GM18951 (cell line): ENCODE measurements around the gene R3HDM1.

Source experiments
- POLR2A ChIP-seq: IDR thresholded peaks from 4 replicates; pipeline ENCODE4 v1.6.1; 2011; ENCODE audit warnings: mild to moderate bottlenecking; ENCODE audit not compliant: insufficient read length, insufficient read depth; ENCODE audit errors: extremely low read depth
- in situ Hi-C: fragments of 300-500 bp; cut with MboI; formaldehyde crosslinking; loops from one replicate; pipeline ENCODE4 v1.12.0; 2022; ENCODE audit warnings: low sequenced_read_pairs, mixed read lengths, inconsistent platforms; ENCODE audit not compliant: unreplicated experiment

The R3HDM1 gene

DNA sequence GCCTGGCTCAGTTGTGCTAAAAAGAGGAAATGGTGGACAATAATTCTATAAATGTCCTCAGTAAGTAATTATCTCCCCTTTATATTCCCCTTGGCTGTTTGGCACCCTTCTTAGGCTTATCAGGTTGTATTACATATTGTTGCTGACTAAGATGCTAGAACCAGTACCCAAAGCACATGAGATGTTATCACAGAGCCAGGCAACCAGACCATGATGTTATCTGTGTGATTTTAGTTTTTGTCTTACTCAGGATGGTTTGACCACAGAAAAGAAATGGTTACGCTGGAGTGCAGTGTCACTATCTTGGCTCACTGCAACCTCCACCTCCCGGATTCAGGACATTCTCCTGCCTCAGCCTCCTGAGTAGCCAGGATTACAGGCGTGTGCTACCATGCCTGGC, 15.2 kb downstream of the R3HDM1 start:
- in situ Hi-C loops, result no loop called here

DNA sequence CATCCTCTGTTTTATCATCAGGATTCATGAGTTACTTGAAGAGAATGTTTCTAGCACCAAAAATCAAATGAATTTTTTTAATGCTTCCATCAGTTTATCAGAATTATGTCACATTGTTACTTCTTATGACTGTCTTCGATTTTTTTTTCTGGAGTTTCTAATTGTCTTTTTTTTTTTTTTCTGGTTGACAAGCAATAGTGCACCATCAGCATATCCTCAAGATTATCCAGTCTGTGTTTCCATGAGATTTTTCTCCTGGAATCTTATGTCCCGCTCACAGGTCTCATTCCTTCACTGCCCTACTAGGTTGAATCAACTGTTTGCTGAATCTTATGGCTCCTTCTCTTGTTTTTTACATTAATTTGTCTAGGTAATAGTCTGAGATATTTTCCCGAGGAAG, 16.0 kb downstream of the R3HDM1 start:
- in situ Hi-C loops, result no loop called here
- no peak for TF ChIP-seq POLR2A

More for the DNA sequence above, 15.2 kb downstream of the R3HDM1 start:
- TF ChIP-seq POLR2A, result no peak

- no peak for TF ChIP-seq POLR2A
- in situ Hi-C loops, result no loop called here
Measured at GRCh38 chr2:135551356-135551755, 20.1 kb downstream of the R3HDM1 start.

DNA sequence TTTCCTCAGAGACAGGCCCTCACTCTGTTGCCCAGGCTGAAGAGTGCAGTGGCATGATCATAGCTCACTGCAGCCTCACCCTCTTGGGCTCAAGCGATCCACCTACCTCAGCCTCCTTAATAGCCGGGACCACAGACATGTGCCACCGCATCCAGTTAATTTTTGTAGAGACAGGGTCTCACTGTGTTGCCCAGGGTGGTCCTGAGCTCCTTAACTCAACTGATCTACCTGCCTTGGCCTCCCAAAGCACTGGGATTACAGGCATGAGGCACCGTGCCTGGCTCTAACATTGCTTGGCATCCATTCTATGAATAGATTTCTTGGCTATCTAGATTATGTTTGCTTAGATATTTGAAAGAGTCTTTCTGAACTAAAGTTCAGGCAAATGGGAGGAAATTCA, 21.6 kb downstream of the R3HDM1 start:
- no peak for TF ChIP-seq POLR2A
- in situ Hi-C loops, result no loop called here

GRCh38 chr2:135555311-135555710, 24.0 kb downstream of the R3HDM1 start:
- in situ Hi-C loops, result no loop called here
- TF ChIP-seq POLR2A, result no peak

- no peak for TF ChIP-seq POLR2A
- in situ Hi-C loops, result no loop called here
Measured at GRCh38 chr2:135557530-135557929, 26.2 kb downstream of the R3HDM1 start.

DNA sequence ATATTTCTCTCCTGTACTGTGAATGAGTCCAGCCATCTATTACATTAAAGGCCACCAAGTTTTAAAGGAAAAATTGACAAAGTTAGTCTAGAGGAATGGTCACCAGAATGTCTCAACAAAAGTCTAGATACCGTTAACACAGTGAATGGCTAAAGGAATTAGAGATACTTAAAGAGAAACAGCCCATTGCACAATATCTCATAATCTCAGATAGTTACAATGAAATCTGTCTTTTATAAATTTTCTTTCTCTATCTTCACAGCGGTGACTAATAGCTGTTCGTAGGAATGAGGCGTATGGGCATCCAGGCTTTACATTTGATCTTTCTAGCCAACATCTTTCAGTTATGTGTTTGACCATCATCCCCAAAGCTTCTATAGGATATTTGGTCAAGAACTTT, 30.6 kb downstream of the R3HDM1 start:
- in situ Hi-C loops, result no loop called here
- no peak for TF ChIP-seq POLR2A

GRCh38 chr2:135563793-135564192, 32.5 kb downstream of the R3HDM1 start:
- no peak for TF ChIP-seq POLR2A
- in situ Hi-C loops, result no loop called here

GRCh38 chr2:135570884-135571283, 39.6 kb downstream of the R3HDM1 start:
- no peak for TF ChIP-seq POLR2A
- in situ Hi-C loops, result no loop called here

DNA sequence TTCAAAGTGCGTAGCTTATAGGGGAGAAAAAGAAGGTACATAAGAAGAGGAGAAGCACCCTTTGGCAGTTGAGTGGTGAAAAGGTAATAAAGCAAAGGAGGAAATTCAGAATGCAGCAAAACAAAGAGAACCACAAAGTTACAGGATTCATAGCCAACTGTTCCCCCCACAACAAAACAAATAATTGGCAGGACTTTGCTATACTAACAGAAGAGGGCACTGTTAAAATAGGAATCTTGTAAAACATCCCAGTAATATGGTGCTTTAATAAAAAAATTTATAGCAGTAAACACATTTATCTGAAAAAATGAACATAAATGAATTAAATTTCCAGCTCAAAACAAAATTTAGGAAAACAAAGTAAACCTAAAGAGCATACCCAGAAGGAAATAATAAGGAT, 42.3 kb downstream of the R3HDM1 start:
- in situ Hi-C loops, result no loop called here
- no peak for TF ChIP-seq POLR2A

DNA sequence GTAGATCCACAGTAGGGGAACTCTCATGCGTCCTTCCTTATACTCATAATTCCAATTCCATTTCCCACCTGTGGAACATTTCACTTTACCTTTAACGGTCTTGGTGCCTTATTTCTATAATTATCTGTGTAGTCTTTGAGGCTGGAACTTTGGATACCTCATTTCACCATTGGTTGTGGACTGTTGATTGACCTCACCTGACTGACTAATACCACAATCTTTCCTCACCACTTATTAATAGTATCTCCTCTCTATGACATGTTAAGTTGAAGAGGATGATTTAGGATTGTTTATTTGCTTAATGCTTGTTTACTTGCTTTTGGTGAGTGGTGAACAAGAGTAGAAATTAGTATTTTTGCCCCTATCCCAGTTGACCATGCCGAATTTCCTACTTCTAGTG, 50.0 kb downstream of the R3HDM1 start:
- TF ChIP-seq POLR2A, result no peak
- in situ Hi-C loops, result no loop called here

GRCh38 chr2:135582383-135582782, 51.1 kb downstream of the R3HDM1 start:
- no peak for TF ChIP-seq POLR2A
- in situ Hi-C loops, result no loop called here

- in situ Hi-C loops, result no loop called here
- no peak for TF ChIP-seq POLR2A
Measured at GRCh38 chr2:135585586-135585985, 54.3 kb downstream of the R3HDM1 start.

GRCh38 chr2:135586148-135586547, 54.9 kb downstream of the R3HDM1 start:
- in situ Hi-C loops, result no loop called here
- no peak for TF ChIP-seq POLR2A

DNA sequence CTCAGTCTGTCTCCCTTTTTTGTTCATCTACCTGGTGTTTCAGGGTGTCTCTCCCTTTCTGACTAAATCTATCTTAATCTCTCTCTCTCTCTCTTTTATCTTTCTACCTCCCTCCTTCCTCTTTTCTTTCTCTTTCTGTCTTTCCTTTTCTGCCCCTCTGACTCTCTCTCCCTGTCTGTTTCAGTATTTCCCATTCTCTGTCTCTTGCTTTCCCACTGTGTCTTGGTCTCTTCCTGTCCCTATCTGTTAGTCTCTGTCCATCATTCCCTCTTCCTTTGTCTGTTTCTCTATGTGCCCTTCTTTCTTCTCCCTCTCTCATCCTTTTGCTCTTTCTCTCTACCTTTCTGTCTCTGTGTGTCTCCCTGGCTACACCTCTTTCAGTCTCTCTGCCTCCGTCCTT, 56.7 kb downstream of the R3HDM1 start:
- TF ChIP-seq POLR2A, result no peak
- in situ Hi-C loops, result no loop called here

DNA sequence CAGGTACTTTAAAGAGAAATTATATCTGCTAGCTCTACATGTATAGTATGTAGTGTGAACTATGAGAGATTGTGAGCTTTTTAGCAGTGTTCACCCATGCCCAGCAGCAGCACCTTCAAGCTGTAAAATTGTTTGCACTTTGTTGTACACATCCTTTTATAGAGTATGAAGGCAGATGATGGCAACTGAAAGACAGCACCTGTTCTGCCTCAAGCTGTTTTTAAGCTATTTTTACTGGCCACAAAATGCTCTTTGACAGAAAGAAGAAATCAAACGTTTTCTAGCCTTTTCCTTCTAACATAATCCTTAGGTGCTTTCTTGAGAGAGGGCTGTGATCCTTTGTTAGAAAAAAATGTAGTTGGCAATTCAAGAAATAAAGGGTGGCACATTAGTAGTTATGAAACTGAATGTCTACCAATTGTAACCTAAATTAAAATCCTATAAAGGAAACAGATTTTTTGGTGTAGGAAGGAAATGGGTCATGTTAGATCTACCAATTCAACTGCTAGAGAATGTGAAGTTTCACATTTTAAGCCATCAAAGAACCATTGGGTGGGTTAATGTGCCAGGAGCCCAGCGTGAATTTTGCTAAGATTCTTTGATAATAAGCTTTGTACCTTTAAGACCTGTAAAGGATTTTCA, 59.5 kb downstream of the R3HDM1 start:
- in situ Hi-C loops, result no loop called here
- TF ChIP-seq POLR2A, result no peak

DNA sequence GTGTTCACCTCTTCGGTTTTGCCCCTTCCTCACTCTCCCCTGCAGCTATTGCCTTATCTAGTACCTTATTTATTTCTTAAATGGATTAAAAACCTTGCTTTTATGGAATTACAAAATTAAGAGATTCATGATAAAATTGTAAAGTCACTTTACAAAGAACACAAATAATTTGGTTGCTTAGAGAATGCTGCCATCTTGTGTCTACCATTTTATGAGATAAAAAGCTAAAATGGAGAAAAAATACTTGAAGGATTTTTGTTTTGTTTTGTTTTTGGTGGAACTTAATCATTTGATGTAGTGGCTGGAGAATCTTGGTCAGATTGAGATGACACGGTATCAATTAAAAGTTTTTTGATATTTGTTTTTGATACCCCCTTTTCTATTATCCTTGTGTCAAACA, 69.6 kb downstream of the R3HDM1 start:
- TF ChIP-seq POLR2A, result no peak
- in situ Hi-C loops, result no loop called here
